Nephron progenitor cell (in vitro differentiated cells): ENCODE measurements around the gene USP36.

Experiments
- DNase-seq: peaks from one replicate; pipeline ENCODE4 v3.0.0; 2021
- H3K27ac Mint-ChIP-seq: 2 replicates; pipeline ENCODE4 v1.8.0; 2021; ENCODE audit warnings: mild to moderate bottlenecking, moderate library complexity, mixed read lengths
- H3K27me3 Mint-ChIP-seq: 2 replicates; pipeline ENCODE4 v1.8.0; 2021; ENCODE audit warnings: mild to moderate bottlenecking, low read depth, mixed read lengths; ENCODE audit not compliant: poor library complexity
- H3K36me3 Mint-ChIP-seq: 2 replicates; pipeline ENCODE4 v1.8.0; 2021; ENCODE audit warnings: low read depth, mixed read lengths
- H3K4me1 Mint-ChIP-seq: 2 replicates; pipeline ENCODE4 v1.8.0; 2021; ENCODE audit warnings: mixed read lengths
- H3K4me3 Mint-ChIP-seq: 2 replicates; pipeline ENCODE4 v1.8.0; 2021; ENCODE audit warnings: mild to moderate bottlenecking, moderate library complexity, mixed read lengths
- H3K9me3 Mint-ChIP-seq: 2 replicates; pipeline ENCODE4 v1.8.0; 2021; ENCODE audit warnings: mild to moderate bottlenecking, moderate library complexity, mixed read lengths
- TF ChIP-seq, protein P1 (sequence below): fragments of 200-600 bp; sonication (generic); IDR thresholded peaks from 2 replicates; pipeline ENCODE4 v1.5.0; 2021; ENCODE audit warnings: antibody characterized with exemption

USP36 gene

DNA sequence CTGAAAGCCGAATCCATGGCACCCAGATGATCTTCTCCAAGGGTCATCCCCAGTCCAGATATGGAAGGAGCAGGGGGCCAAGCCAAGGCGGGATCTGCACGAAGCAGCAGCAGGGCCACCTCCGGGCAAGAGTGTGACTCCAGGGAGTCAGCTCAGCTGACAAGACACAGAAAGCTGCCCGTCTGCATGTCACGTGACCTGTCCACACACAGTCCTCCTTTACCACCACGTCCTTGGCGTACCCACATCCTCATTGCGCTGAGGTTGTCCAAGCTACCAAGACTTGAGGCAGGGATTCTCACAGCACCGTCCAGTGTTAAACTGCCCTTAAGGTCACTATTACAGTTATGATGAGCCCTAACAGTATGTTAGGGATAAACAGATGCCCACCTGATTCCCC is 47.2 kb downstream of the USP36 start:
- no peak overlapping the region for H3K27ac Mint-ChIP-seq
- DNase-seq, result no peak
- H3K36me3 Mint-ChIP-seq, result peaks cover 47% of the 10 kb centered on the region

GRCh38 chr17:78791840-78792709 is 48.5 kb downstream of the USP36 start:
- H3K27ac Mint-ChIP-seq, result peak overlapping the region; percentile 56
- TF ChIP-seq, protein P1, sequence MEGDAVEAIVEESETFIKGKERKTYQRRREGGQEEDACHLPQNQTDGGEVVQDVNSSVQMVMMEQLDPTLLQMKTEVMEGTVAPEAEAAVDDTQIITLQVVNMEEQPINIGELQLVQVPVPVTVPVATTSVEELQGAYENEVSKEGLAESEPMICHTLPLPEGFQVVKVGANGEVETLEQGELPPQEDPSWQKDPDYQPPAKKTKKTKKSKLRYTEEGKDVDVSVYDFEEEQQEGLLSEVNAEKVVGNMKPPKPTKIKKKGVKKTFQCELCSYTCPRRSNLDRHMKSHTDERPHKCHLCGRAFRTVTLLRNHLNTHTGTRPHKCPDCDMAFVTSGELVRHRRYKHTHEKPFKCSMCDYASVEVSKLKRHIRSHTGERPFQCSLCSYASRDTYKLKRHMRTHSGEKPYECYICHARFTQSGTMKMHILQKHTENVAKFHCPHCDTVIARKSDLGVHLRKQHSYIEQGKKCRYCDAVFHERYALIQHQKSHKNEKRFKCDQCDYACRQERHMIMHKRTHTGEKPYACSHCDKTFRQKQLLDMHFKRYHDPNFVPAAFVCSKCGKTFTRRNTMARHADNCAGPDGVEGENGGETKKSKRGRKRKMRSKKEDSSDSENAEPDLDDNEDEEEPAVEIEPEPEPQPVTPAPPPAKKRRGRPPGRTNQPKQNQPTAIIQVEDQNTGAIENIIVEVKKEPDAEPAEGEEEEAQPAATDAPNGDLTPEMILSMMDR, result no peak
- no peaks in the 10 kb centered on the region for H3K9me3 Mint-ChIP-seq
- DNase-seq, result no peak
- H3K27me3 Mint-ChIP-seq, result no peaks in the 10 kb centered on the region
- H3K4me3 Mint-ChIP-seq, result no peak overlapping the region
- peaks cover 46% of the 10 kb centered on the region for H3K36me3 Mint-ChIP-seq
- peaks cover 23% of the 10 kb centered on the region for H3K4me1 Mint-ChIP-seq

More for the DNA sequence above, 47.2 kb downstream of the USP36 start:
- no peaks in the 10 kb centered on the region for H3K9me3 Mint-ChIP-seq
- H3K4me1 Mint-ChIP-seq, result peaks cover 23% of the 10 kb centered on the region
- TF ChIP-seq, protein P1, result no peak
- H3K4me3 Mint-ChIP-seq, result no peak overlapping the region
- peaks cover 2% of the 10 kb centered on the region for H3K27me3 Mint-ChIP-seq

DNA sequence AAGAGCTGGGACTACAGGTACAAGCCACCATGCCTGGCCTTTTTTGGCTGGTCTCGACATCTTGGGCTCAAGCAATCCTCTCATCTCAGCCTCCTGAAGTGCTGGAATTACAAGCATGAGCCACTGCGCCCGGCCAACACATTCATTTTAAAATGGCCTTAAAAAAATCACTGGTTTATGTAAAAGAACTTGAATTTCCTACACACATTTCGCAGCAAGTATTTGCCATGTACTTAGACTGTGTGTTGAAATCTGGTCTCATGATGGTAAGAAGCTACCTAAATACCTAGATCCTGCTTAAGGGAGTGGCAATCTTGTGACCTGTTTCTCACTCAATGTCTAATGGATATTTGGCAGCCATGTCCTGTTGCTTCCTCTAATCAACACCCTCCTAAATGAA is 50.1 kb downstream of the USP36 start:
- TF ChIP-seq, protein P1, result no peak
- Mint-ChIP-seq H3K27me3 (no peaks in the 10 kb centered on the region), H3K4me1 (peaks cover 23% of the 10 kb centered on the region), H3K9me3 (no peaks in the 10 kb centered on the region), H3K27ac (no peak overlapping the region), H3K4me3 (no peak overlapping the region), H3K36me3 (peaks cover 31% of the 10 kb centered on the region)
- no peak for DNase-seq

DNA sequence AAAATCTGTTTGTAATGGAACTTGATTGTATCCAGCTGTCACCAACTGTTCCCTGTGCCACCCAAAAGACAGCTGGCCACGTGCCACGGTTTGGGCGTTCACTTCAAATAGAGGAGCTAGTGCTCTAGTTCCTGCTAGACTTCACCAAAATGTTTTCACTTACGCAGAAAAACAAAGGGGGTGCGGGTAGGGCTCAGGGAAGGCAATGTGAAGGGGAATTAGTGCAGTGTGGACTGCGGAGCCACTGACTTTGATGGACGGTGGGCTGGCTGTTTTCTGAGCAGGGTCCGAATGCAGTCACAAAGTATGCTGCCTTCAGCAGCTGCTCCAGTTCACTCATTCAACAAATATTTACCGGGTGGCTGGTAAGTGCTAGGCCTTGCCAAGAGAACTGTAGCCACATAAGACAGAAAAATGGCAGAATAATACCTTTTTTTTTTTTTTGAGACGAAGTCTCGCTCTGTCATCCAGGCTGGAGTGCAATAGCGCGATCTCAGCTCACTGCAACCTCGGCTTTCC is 50.9 kb downstream of the USP36 start:
- peak overlapping the region; percentile 85 for H3K27ac Mint-ChIP-seq
- peaks cover 25% of the 10 kb centered on the region for H3K36me3 Mint-ChIP-seq
- no peaks in the 10 kb centered on the region for H3K9me3 Mint-ChIP-seq
- no peaks in the 10 kb centered on the region for H3K27me3 Mint-ChIP-seq
- H3K4me1 Mint-ChIP-seq, result peaks cover 23% of the 10 kb centered on the region
- TF ChIP-seq, protein P1, result no peak
- DNase-seq, result no peak
- no peak overlapping the region for H3K4me3 Mint-ChIP-seq

GRCh38 chr17:78789149-78789662 is 51.4 kb downstream of the USP36 start:
- Mint-ChIP-seq H3K36me3 (peaks cover 21% of the 10 kb centered on the region), H3K4me1 (peaks cover 25% of the 10 kb centered on the region), H3K27me3 (no peaks in the 10 kb centered on the region), H3K9me3 (no peaks in the 10 kb centered on the region), H3K27ac (peak overlapping the region; percentile 85), H3K4me3 (no peak overlapping the region)
- DNase-seq, result no peak
- TF ChIP-seq, protein P1, result no peak
